GM18508 (cell line): ENCODE data around the gene ZCWPW2.
A peak's percentile ranks its signal among the peaks of the same experiment; 100 is the strongest.

ENCODE experiments used
- ATAC-seq: cut with Tn5 transposase; IDR thresholded peaks from one replicate; pipeline ENCODE4 v1.9.1; 2021; ENCODE audit warnings: moderate number of reproducible peaks; ENCODE audit not compliant: insufficient read depth, unreplicated experiment

Gene ZCWPW2

GRCh38 chr3:28348629-28349468, at the start of gene ZCWPW2, which contains the start of gene AZI2:
Gene ZCWPW2, plus strand, starts transcription at chr3:28348721. Its CDS starts 64,348 bp downstream, at chr3:28413069.
Gene AZI2, minus strand, starts transcription at chr3:28348824. Its CDS starts 8,207 bp downstream, at chr3:28340617.
- ATAC-seq = peak; percentile 76

GRCh38 chr3:28299705-28300104, 48.8 kb upstream of the ZCWPW2 start:
- ATAC-seq = no peak

- no peak for ATAC-seq
Observed at GRCh38 chr3:28300345-28300962, 48.1 kb upstream of the ZCWPW2 start.

GRCh38 chr3:28301688-28302087, 46.8 kb upstream of the ZCWPW2 start:
- ATAC-seq = no peak

- no peak for ATAC-seq
Observed at GRCh38 chr3:28308196-28308595, 40.3 kb upstream of the ZCWPW2 start.

- ATAC-seq = no peak
Observed at GRCh38 chr3:28315711-28316110, 32.8 kb upstream of the ZCWPW2 start.

- no peak for ATAC-seq
Observed at GRCh38 chr3:28316226-28316625, 32.3 kb upstream of the ZCWPW2 start.

GRCh38 chr3:28317438-28318022, 31.0 kb upstream of the ZCWPW2 start:
- ATAC-seq = peak; percentile 75

- ATAC-seq = no peak
Observed at GRCh38 chr3:28320981-28321380, 27.5 kb upstream of the ZCWPW2 start.

- ATAC-seq = no peak
Observed at GRCh38 chr3:28322464-28322863, 26.1 kb upstream of the ZCWPW2 start.

GRCh38 chr3:28326458-28326926, 22.0 kb upstream of the ZCWPW2 start:
- peak; percentile 78 for ATAC-seq

GRCh38 chr3:28328188-28329151, 20.1 kb upstream of the ZCWPW2 start:
- no peak for ATAC-seq

GRCh38 chr3:28334552-28334951, 14.0 kb upstream of the ZCWPW2 start:
- ATAC-seq = no peak

- ATAC-seq = no peak
Observed at GRCh38 chr3:28335246-28335645, 13.3 kb upstream of the ZCWPW2 start.

GRCh38 chr3:28337230-28337629, 11.3 kb upstream of the ZCWPW2 start:
- no peak for ATAC-seq

GRCh38 chr3:28343144-28343543, 5.4 kb upstream of the ZCWPW2 start:
- ATAC-seq = no peak

- ATAC-seq = no peak
Observed at GRCh38 chr3:28345690-28346089, 2.8 kb upstream of the ZCWPW2 start.

- ATAC-seq = no peak
Observed at GRCh38 chr3:28347374-28348264, 902 bp upstream of the ZCWPW2 start.

GRCh38 chr3:28348265-28348628, 274 bp upstream of the ZCWPW2 start:
- no peak for ATAC-seq
